Left forelimb (tissue), 1 donor: Measurements from ENCODE around the gene LY6G6D.

Experiments
- DNase-seq: peaks from one replicate; pipeline ENCODE4 v3.0.0-alpha.2; 2018; ENCODE audit warnings: low spot score

Gene LY6G6D

GRCh38 chr6:31764198-31764597, 49.0 kb downstream of the LY6G6D start:
- no peak for DNase-seq

GRCh38 chr6:31765559-31765909, 50.4 kb downstream of the LY6G6D start:
- no peak for DNase-seq

GRCh38 chr6:31765910-31766794, 51.0 kb downstream of the LY6G6D start:
- DNase-seq: no peak

GRCh38 chr6:31767096-31767645, 52.0 kb downstream of the LY6G6D start:
- no peak for DNase-seq
